Mesenteric fat pad (tissue), 1 donor: Measurements from ENCODE around the gene GET4. TPM values are rescaled to one million over a fixed set of nuclear protein-coding genes. Genes with fewer than 3 reads are reported as not detected.

ENCODE experiments used
- DNase-seq: peaks from one replicate; pipeline ENCODE4 v3.0.0-alpha.2; 2020; ENCODE audit warnings: low spot score
- total RNA-seq: library from RNA; stranded (reverse); fragmentation: NEBNext Ultra II Directional; extraction: Animal tissue kit (Norgen Biotek cat#: 25700); gene quantifications from one replicate; pipeline ENCODE4 v1.2.1, GENCODE V29; 2021
- donor health status: DM: yes; HTN: yes; CAD: no.

The GET4 gene
- total RNA-seq, 1 donor from 2014 or later, result 29.8 TPM

DNA sequence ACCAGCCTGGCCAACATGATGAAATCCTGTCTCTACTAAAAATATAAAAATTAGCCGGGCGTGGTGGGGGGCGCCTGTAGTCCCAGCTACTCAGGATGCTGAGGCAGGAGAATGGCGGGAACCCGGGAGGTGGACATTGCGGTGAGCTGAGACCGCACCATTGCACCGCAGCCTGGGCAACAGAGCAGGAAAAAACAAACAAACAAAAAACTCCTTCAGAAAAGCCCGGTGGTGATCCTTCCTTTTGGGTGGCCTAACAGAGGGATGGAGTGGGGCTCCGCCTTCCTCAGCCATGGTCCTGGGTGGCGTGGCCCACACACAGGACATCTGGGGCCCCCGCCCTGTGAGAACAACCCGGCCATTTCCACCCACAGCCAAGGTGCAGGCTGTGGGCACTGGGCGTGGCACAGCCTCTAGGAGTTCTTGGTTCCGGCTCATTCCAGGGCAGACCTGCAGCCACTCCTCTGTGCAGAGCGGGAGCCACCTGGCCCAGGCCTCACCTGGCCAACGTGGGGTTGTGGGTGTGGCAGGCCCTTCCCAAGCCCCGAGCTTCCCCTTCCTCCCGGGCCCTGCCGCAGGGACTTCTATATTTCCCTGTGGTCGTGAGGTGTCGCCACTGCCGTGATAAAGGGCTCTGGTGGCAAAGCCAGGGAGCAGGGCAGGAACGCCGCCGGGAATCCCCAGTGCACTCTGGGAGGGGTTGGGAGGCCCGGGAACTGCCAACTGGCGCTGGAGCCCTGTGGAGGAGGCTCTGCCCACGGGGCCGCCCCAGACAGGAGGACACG is 37.6 kb downstream of the GET4 start:
- no peak for DNase-seq

DNA sequence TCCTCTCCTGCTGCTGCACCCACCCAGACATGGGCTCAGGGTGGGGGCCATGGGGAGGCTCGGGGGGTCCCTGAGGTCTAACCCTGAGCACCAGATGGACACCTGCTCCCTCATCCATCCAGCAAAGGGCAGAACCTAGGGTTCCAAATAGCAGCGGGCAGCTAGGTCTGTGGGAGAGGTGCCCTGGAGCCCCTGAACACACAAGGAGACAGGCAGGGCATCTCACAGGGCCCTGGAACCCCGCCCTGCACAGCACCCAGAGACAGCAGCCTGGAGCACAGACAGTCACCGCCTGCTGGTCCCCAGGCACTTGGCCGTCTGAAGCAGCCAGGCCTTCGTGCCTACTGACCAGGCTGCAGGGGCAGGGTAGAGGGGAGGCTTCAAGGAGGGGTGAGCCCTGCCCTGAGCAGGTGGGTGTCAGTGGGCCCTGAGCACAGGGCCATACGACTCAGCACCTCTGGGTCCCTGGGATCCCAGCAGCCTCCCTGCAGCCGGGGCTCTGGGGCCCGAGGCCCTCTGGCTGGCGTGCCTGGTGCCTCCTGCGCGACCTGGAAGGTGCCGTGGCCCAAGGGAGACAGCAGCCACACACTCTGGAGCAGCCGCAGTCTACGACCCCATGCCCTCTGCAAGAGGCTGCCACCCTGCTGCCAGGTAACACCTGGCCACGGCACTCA is 38.3 kb downstream of the GET4 start:
- DNase-seq, result no peak

DNA sequence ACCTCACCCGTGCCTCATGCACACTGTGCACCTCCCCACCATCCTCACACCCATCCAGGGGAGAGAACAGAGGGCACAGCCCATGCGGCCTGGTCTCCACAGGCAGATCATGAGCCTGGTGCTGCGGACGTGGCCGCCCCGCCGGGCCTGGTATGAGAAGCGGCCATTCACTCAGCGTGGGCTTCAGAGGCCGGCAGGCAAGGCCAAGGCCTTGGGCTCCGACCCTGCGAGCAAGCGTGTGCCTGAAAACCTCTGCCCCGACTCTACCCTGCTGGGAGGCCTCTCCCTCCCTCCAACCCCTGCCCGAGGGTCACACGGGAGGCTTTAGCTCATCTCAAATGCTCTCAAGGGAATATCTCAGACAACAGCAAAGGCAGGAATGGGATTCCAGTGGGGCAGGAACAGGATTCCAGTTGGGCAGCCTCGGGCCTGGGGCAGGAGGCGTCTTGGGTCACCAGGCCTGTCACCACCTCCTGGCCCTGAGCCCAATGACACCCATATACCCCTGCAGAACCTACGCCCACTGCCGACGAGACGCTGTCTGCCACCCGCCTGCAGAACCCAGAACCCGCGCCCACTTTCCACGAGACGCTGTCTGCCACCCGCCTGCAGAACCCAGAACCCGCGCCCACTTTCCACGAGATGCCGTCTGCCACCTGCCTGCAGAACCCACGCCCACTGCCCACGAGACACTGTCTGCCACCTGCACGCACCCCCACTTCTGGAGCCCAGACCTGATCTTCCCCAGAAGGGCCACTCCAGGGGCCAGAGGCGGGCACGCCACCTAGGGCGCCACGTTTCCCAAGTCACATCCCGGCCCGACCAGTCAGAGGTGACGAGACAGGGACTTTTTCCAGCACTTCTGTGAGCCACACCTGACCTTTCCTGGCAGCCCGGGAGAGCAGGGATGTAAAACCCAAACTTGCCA is 39.2 kb downstream of the GET4 start:
- DNase-seq, result no peak

GRCh38 chr7:916291-916941 is 40.1 kb downstream of the GET4 start:
- DNase-seq, result no peak

- DNase-seq, result no peak
These were observed 41.1 kb downstream of the GET4 start for GRCh38 chr7:917255-918117.

DNA sequence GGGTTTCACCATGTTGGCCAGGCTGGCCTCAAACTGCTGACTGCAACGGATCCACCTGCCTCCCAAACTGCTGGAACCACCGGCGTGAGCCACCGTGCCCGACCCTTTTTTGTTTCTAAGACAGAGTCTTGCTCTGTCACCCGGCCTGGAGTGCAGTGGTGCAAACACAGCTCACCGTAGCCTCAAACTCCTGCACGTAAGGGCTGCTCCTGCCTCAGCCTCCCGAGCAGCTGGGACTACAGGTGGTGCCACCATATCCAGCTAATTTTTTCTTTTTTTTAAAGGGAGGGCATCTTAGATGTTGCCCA is 41.7 kb downstream of the GET4 start:
- DNase-seq, result no peak

- peak; percentile 59 for DNase-seq
These were observed 42.2 kb downstream of the GET4 start for GRCh38 chr7:918441-919113.

DNA sequence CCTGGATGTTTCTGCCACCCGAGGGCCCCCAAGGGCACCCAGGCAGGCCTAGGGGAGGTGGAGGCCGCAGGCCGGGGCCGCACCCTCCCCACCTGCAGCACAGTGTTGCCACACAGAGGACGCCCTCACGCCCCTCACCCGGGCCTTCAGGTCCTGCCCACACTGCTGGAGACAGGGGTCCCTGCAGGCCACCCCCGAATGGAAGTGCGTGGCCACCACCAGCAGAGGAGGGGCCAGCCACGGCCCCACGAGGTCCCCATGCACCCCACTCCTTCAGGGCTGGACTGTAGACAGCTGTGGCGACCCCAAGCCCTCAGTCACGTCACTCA is 42.7 kb downstream of the GET4 start:
- peak; percentile 69 for DNase-seq

- no peak for DNase-seq
These were observed 43.6 kb downstream of the GET4 start for GRCh38 chr7:919924-920341.

- peak; percentile 62 for DNase-seq
These were observed 44.2 kb downstream of the GET4 start for GRCh38 chr7:920351-921070.

DNA sequence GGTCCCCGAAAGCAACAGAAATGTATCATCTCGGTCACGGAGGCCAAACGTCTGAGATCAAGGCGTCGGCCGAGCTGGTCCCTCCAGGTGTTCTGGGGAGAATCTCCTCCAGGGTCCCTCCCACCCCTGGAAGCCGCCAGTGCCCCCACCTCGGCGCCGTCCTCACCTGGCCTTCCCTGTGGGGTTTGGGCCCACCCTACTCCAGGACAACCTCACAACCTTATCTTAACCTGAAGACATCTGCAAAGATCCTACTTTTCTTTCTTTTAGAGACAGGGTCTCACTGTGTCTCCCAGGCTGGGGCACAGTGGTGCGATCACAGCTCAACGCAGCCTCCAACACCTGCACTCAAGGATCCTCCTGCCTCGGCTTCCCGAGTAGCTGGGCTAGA is 44.7 kb downstream of the GET4 start:
- peak; percentile 86 for DNase-seq

DNA sequence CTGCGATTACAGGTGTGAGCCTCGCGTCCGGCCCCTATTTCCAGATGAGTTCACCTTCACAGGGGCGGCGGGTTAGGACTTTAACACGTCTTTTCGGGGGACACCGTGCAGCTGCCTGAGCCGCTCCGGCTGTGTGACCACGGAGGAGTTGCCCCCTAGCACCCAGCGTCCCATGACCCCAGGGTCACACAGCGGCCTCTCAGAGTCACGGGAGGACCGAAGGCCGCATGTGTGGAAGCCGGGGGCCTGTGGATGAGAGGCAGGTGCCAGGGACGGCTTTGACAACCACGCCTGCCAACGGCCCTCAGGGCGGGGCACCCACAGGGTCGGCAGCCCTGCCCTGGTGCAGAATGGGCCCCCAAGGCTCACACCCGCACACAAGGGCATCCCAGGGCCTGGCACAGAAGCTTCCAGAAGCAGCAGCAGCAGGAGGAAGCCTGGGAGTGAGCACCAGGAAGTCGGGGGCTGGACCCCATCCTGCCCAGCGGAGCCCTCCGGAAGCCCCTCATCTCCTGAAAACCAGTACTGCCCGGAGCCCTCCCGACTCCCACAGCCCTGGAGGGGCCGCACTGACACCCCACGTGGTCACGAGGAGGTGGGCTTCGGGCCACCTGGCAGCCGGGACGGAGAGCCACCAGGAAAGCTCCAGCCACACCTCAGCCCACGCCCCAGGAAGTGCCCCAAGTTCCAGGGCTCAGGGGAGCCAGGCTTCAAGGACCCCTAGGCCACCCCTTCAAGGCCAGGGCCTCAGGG is 45.4 kb downstream of the GET4 start:
- DNase-seq, result peak; percentile 69

DNA sequence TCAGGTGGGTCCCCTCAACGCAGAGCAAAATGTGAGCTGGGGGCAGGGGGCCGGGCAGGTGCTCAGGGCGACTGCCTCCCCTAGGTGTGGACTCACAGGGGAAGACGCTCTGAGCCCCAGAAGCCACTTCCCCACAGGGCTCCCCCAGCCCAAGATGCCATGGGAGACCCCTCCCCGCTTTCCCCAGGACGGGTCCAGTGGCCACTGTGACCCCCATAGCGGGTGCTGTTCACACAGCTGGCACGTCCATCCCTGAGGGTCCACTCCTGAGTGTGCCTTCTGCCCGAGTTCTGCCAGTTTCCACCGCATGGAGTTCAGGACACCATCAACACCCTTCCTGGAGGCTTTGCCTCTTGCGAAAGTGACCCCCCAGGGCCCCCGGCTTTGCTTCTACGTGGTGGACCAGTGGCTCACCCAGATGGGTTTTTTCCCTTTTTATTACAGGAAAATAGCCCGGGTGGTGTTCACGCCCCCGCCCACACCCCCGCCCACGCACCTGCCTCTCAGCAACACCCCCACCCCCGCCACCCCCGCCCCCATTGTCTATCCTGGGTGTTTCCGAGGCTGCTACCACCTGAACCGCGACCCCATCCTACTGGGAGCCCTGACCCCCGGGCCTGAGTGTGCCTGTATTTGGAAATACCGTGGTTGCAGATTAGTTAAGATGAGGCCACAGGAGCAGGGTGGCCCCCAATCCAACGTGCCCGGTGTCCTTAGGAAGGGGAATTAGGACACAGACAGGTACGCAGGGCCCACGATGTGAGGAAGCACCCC is 46.2 kb downstream of the GET4 start:
- peak; percentile 73 for DNase-seq

DNA sequence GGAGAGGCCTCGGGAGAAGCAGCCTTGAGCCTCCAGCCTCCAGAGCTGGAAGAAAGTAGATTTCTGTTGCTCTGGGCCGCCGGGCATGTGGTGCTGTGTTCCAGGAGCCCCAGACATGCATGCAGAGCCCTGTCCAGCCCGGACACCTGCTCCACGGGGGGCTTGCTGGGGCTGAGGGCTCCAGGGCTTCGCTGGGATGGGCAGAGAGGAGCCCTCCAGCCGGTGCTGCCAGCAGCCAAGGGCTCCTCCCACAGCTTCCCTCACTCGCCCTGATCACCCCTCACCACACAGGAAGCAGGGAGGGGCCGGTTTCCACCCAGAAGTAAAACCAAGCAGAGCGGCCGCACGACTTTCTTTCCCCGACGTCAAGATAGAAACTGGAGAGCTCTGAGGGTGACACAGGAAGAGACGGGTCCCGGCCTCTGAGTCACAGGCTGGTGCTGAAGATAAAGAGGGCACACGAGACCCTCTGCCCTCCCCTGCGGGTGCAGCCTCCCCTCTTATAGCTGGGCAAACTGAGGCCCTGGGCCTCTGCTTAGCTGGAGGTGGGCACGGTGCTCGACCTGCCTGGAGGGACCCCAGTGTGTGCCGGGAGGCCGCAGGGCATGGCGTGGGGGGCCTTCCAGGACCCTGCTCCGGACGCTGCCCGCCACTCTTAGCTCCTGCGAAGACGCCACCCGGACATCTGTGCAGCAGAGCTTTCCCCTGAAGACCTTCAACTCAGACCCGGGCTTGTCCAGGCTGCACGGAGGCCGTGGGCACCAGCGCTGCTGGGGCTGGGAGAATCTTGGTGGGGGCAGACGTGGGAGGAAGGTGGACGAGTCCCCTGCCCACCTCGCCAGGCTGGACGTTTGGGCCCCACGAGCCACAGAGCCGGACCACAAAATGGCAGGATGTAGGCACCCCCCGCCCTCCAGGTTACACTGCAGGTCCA is 47.0 kb downstream of the GET4 start:
- peak; percentile 92 for DNase-seq

- DNase-seq, result peak; percentile 53
These were observed 47.7 kb downstream of the GET4 start for GRCh38 chr7:924042-924441.

- peak; percentile 86 for DNase-seq
These were observed 48.3 kb downstream of the GET4 start for GRCh38 chr7:924541-925231.
